Measurements from ENCODE around the gene GLG1.

GLG1 gene

DNA sequence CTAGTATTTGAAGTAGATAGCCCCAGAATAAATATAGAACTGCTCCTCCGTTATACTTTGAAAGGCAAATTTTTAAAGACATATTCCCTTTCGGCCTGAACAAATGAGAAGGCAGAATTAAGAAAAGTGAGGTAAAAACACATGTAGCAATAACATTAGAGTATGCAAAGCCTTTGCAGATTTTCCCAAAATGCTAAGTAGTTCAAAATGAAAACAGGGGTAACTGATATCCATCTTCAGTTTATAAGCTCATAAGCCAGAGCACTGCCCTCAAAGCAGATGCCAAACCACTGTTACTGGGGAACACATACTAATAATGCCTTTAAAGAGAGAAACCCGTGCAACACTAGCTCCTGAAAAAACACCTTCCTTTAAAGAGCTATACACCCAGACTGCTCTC is 134.4 kb downstream of the GLG1 start:
- no peak for DNase-seq (ENCODE audit: low read depth in 3 of 3)

DNA sequence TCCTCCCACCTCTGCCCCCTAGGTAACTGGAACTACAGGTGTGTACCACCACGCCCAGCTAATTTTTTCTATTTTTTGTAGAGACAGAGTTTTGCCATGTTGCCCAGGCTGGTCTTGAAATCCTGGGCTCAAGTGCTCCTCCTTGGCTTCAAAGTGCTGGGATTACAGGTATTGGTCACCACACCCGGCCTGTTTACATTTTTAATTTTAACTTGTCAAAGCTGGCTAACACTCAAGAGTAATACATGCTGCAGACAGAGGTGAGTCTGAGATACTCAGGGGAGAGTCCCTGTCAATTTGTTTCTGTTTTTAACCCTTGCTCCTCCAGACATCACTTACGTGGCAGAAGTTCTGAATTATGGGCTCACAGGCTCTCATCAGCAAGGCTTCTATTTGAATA is 134.9 kb downstream of the GLG1 start:
- DNase-seq (ENCODE audit: low read depth in 3 of 3): no peak

DNA sequence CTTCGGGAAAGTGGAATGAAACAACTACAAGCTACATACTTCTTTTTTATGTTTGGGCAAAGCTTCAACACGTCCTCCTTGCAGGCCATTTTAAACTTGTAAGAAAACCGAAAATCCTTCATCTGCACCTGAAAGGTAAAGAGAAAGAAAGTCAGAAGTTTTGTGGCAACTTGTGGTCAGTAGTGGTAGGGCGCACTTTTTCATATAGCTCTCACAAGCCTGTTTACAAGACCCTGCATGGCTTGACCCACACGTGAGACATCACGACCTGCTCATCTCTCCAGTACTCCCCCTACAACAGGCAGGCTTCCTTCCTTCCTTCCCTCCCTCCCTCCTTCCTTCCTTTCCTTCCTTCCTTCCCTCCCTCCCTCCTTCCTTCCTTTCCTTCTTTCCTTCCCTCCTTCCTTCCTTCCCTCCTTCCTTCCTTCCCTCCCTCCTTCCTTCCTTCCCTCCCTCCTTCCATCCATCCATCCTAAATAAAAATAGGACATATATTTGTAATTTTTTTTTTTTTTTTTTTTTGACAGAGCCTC is 136.9 kb downstream of the GLG1 start:
- DNase-seq (ENCODE audit: low read depth in 3 of 3): no peak

DNA sequence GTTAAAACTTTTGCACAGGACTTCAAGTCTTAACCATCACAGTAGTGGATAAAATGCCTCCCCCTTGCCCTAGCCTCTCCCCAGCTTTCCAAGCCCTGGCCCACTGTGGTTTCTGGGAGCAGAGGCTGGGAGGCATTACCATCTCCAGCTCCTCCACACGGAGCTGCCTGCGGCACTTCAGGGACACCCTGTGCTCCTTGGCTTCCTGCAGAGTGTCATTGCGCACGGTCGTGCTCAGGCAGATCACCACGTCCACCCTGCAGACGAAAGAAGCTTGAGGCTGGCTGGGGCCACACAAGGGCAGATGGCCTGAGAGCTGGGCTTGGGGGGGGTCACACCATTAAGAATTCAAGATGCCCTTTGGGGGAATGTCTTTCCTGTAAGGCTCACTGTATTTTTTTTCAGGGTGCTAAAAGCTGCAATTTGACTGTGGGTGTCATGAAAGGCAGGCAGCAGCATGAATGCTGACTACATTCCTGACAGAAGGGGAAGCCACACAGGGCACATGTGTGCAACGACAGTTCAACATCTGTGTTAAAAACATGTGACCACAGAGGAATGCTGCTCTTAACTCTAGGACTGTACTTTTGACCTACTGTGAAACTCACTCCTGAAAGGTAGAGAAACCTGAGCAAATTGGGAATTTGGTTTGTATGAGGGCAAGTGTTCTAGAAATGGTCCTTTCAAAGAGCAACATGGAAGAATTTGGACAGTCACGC is 137.9 kb downstream of the GLG1 start:
- no peak for DNase-seq (ENCODE audit: low read depth in 3 of 3)

DNA sequence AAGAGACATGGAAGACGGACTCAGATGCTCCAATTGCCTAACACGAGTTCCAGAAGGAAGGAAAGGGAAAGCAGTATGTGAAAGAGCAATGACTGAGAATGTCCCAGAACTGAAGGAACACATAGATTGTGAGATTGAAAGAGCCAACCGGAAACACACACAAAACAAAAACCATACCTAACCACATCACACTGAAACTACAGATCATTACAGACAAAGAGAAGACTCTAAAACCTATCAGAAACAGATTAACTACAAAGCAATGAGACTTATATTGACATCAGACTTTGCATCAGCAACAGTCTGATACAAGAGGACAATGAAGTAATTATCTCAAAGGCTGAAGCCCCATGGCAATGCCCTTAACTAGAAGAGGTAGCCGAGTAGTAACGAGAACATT is 140.0 kb downstream of the GLG1 start:
- no peak for DNase-seq (ENCODE audit: low read depth in 3 of 3)

DNA sequence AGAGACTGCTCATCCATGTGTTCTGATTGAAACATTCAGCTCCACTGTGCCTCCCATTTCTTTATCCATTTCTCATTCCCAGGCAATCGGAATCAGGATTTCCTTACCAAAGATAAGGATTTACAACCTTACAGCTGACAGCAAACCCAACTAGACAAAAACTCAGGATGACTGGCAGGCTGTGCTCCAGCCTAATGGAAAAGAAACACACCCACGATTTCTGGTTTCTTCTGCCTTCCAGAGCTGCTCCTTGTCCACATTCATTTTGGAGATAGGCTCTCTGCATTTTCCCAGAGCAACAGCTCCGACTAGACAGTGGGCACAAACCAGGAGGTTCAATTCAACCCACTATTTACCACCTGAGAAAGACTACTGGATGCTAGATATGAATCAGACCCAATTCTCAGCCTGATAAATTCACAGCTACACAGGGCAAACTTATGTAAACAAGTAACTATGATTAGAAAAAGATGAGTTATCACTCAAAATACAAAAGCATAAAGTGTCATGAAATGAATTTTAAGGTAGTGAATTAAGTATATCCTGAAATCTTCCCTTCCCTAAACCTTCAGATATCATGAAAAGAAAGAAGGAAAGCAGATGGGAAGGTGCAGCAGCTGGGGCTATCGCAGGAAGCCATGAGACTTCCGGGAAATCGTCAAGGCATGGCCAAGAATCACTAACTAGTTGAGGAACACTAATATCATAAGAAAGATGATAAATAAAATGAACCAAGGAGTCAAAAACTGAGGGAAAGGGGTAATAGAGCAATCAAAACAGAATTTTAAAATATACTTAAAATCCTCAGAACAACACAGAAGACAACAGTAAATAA is 140.8 kb downstream of the GLG1 start:
- DNase-seq (ENCODE audit: low read depth in 3 of 3): no peak

DNA sequence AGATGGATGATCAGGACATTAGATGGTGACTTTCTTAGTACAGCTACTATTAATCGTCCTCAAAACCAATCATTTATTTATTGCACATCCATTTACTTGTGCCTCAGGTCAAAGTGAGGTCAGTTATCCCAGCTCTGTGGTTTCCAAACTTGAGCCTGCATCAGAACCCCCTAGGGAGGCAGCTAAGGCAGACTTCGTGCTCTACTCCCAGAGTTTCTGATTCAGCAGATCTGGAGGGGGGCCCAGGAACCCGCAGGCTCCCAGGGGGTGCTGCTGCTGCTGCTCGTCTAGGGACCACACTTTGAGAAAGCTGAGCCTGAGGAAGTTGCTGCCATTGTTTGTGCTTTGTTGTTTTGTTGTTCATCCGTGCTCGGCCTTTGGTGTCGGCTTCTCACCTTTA is 141.6 kb downstream of the GLG1 start:
- DNase-seq (ENCODE audit: low read depth in 3 of 3): no peak

DNA sequence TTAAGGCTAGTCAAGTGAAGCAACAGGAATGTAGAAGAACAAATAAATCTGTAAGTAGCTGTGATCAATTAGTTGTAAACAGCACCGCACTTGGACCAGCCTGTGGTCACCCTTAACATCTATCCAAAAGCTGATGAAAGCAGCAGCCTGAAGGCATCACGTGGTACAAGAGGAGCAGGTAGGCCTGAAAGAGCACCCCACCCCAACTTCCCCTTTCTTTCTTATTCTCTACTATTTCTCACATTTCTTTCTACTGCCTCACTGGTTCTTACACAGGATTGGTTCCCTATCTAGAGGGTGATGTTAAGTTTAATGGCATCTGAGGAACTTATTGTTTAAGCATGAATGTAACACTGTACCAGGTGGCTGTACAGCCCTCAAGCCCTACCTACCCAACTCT is 143.0 kb downstream of the GLG1 start:
- no peak for DNase-seq (ENCODE audit: low read depth in 3 of 3)

DNA sequence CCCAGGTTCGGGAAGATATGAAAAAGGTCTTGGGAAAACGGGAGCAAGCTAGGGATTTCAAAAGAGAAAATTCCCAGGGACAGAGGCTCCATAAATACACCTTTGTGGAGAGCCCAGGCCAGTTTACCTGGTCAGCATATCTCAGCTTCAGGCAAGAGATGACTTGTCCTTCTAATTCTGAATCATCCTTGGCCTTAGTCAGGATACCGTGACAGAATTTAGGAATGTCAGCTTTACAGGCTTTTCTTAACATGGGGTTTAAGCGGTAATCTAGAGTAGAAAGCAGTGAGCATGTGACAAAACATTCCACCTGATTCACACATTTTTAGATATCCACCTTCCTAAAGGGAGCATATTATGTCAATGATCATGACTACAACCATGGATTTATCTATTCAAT is 144.6 kb downstream of the GLG1 start:
- no peak for DNase-seq (ENCODE audit: low read depth in 3 of 3)

DNA sequence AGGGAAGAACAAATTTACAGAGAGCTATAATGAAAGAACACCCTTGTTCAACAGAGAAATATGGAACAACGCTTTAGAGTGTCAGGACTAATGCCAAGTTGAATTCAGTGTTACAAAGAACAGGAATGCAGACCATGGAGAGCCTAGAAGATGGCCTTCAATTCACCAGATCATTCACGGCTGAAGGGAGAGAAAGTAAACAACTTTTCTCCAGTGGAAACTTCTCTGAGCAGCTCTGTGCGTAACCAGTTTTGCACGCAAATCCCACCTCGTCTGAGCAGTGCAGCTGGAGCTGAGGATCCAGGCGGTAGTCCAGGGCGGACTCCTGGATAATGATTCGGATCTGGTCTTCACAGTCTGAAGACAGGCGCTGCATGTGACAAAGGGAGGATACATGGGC is 145.1 kb downstream of the GLG1 start:
- DNase-seq (ENCODE audit: low read depth in 3 of 3): no peak

DNA sequence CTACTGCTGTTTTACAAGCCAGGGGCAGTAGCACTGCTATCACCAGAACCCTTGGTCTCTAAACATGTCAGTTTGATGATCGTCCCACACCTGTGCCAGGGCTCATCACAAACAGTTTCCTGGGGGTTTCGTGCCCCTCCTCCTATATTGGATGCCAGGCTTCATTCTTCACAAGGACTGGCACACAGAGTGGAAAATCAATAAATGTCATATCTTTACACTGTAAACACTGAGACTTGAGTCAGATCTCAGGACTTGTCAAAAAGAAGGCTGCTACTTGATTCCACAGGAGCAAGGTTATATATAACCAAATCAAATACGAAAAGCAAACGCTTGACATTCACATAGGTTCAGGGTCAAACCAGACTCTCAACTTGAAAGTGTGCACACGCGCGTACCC is 146.4 kb downstream of the GLG1 start:
- no peak for DNase-seq (ENCODE audit: low read depth in 3 of 3)

DNA sequence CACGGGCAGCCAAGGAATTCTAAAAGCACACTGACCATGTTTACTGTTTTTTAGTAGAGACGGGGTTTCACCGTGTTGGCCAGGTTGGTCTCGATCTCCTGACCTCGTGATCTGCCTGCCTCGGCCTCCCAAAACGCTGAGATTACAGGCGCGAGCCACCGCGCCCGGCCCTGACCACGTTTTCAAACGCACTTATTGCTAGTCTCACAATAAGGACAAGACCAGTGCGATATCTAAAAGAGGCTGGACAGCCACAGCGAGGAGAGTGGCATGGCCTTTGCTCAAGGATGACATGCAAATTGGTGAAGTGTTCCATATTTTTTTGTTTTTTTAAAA is 150.7 kb downstream of the GLG1 start:
- DNase-seq (ENCODE audit: low read depth in 3 of 3): no peak

DNA sequence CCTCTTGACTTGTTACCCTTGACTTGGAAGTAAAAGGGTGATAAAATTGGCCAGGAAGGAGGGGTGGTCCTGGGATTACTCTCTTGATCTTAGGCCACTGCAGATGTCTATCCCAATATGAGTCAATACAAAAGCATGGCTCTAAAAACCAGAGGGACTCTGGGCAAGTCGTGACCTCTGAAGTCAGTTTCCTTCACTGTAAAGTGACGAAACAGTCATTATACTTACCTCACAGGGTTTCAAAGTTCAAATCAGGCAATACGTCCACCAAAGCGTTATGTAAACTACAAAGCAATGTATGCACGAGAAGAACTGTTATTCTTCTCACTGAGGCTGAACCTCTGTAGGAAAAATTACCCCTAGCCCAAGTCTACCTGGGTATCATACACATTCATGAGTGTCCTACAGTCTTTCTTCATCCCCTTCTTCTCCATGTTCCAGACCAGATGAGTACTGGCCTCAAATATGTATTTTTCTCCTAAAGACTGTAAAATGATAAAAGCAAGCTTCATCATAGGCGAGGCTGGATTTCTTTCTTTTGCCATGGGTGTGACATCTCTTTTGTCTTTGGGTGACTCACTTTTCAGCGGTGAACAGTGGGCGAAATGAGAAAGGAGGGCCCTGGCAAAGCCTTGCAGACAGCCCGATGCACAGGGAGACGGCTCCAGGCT is 151.2 kb downstream of the GLG1 start:
- no peak for DNase-seq (ENCODE audit: low read depth in 3 of 3)

DNA sequence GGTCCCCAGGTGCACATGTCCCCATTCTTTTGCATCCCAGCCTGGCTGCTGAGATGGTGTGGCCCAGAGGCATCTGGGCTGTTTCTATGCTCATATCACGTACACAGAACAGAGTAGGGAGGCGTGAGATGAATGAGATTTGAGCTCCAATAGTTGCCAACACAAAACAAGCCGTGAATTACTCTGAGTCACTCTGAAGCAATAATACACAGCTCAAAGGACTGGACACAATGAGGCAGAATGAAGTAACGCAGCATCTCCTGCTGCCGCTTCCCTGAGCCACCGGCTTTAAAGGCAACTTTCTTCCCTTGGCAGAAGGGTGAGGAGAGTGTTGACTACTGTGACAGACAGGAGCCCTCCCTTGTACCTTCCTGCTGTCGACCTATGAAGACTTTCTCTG is 151.7 kb downstream of the GLG1 start:
- no peak for DNase-seq (ENCODE audit: low read depth in 3 of 3)

DNA sequence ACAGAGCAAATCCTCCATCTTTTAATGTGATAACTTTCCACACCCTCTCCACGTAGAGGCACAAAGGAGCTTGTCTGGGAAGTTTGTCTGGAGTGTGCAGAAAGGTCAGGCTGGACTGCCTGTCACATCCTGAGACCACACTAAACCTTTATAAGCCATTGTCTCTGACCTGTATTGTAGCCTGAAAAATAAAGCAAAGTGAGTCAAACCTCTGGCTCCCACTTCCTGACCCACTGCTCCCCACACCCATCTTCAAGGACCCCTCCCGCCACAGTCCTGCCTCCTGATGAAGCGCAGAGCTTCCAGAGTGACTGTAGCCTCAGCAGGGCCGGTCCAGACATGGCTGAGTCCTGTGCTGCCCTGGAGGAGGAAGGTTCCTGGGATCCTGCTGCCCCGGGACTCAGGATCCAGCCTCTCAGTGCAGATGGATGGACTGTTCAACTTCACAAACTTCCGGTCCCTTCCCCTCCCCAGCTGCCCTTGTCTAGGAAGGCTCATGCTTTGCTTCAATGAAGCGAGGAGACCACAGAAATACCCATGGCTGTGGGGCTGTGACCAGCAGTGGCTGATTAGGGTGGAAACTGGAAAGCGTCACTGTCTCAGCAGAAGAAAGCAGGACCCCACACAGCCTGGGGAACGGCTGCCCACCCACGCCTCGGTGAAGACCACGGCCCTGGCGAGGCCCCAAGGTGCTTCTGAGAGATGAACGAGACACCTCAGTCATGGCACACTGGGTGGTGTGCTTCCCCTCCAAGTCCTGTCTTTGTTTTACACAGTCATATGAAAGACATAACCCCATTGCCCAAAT is 154.8 kb downstream of the GLG1 start:
- DNase-seq (ENCODE audit: low read depth in 3 of 3): no peak

DNA sequence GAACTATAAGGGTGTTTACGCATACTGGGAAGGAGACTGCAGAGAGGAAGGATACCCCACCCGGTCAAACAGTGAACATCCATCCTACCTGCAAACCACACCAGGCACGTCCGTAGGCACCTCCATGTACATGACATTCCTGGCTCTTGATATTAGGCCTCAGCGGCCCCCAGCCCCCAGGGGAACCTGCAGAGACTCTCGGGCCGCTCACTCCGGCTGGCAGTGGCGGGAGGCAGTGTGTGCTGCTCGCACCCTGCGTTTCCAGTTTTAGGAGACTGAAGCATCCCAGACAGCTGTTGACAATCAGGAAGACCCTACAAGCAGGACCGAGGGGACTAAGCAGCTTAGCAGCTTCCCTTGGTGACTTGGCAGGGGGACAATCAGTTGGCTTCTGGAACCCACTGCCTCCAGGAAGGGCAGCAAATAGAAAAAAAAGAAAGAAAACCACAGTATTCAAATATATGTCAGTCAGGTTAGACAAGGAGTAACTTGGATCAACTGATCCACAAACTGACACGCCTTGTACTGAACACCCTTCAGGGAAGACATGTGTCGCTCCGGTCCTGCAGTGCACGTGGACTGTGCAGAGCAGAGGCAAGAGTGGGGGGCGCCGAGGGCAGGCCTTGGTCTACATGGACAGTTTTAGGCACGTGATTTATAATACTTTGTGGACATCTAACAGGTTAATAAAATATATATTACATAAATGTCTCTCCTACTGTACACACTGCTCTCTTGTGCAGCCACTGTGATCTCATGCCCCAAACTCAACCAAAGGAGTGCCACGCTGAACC is 155.8 kb downstream of the GLG1 start:
- no peak for DNase-seq (ENCODE audit: low read depth in 3 of 3)

DNA sequence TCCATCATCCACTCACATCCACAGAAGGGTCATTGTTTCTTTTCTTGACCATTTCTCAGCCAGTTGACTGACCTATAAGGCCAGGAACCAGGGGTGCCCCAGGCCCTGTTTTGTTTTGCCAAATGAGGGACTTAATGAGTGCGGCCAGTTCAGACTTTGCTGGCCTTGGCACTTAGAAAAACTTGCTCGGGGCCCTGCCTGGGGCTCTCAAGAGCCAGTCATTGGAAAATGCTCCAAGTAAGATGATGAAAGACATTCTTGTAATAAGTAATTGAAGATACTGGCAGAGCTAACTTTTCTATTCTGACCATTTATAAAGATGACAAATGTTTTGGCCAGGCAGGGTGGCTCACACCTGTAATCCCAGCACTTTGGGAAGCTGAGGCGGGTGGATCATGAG is 156.7 kb downstream of the GLG1 start:
- DNase-seq (ENCODE audit: low read depth in 3 of 3): no peak

DNA sequence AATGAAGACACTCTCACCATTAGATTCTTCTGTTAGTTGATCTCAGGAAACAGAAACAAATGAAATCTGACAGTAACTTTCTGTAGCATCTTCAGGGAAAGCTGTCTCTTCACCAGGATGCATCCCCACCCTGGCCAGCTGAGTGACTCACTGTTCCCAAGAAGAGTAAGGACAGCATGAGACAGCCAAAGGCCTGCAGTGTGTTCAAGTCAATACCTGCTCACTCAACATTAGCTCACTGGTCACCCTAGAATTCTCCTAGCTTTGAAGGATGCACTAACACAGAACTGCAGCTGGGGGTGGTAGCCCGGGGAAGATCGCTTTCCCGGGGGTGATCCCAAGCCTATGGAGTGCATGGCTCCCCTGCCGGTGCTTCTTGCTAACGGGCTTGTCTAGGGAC is 157.4 kb downstream of the GLG1 start:
- DNase-seq (ENCODE audit: low read depth in 3 of 3): no peak

DNA sequence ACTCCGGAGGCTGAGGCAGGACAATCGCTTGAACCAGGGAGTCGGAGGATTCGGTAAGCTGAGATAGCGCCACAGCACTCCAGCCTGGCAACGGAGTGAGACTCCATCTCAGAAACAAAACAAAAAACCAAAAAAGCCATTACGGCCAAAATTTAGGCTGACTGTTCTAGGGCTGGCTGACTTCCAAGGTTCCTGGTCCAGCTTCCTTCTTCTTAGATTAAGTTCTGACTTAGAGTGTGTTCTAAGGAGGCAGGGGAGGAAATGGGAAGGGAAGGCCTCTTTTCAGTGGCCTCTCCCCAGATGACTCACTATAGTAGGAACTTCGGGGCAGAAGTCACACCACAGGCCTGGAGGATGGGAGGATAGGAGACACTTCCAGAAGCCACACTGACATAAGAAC is 157.9 kb downstream of the GLG1 start:
- no peak for DNase-seq (ENCODE audit: low read depth in 3 of 3)

DNA sequence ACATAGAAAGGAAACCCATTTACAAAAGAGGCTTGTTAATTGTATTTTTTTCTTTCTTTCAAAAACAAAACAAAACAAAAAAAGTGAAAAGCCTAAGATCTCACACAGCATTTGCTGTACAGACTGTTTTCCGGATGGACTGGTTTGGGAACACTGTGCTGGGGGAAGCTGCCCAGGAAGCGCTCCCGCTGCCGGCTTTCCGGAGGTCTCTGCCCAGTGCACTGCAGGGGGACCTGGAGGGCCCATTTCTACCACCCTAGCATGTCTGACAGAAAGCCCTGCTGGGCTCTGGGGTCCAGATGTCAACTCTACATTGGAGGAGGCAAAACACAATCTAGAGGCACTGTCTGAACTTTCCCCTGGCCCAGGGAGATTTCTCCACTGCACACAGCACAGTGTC is 159.3 kb downstream of the GLG1 start:
- no peak for DNase-seq (ENCODE audit: low read depth in 3 of 3)

DNA sequence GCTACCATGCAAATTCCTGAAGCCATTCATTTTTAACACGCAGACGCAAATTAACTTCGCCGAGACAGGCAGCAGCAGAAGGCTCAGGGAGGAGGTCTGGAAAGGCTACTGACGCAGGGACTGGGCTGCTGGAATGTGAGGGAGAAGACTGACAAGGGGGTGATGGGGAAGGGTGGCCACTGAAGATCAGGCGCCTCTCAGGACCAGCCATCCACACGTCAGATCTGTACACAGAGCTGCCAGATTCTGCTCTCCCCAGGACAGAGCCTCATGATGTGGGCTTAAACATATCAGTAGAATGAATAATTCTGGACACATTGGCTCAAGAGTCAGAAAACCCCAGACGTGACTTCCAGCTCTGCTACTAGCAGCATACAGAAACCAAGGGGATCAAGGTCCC is 160.0 kb downstream of the GLG1 start:
- DNase-seq (ENCODE audit: low read depth in 3 of 3): no peak
